K562 (cell line): ENCODE results near the gene PPP1R9A. TPM values are rescaled to one million over a fixed set of nuclear protein-coding genes. Genes with fewer than 3 reads are reported as not detected.

ENCODE experiments used
- ATAC-seq: fragments of 200-7000 bp; cut with Tn5 transposase; 3 replicates; pipeline ENCODE4 v1.9.1; 2020; ENCODE audit warnings: moderate library complexity
- BruUV-seq: library from RNA; stranded (reverse); fragments of 400-500 nt; replicated peaks from 2 replicates; lab custom pipeline; 2021; lab: Mats Ljungman, UMichigan
- CTCF ChIA-PET: fragments of 300-600 bp; formaldehyde crosslinking; extraction: SDS; loops from one replicate; lab custom pipeline; 2021; ENCODE audit warnings: low intra/inter-chr PET ratio; lab: Yijun Ruan, JAX
- POLR2A ChIA-PET: fragments of 300-600, 350-650 bp; sonication (Branson Sonifier 250); formaldehyde crosslinking; extraction: SDS; loops from one replicate; lab custom pipeline; 2021; ENCODE audit warnings: antibody characterized with exemption, inconsistent platforms; lab: Yijun Ruan, JAX
- DNase-seq, 4 experiments: peaks; one replicate each; pipeline versions ENCODE4 v3.0.0 to v3.0.0-alpha.2; 2011 to 2018; ENCODE audit warnings: low spot score in 3 of 4, mixed read lengths in 3 of 4; ENCODE audit errors: extremely low read depth in 1 of 4
- FAIRE-seq: peaks from 2 replicates; lab custom pipeline; 2011; peaks lifted over from hg19 to GRCh38; lab: Jason Lieb, UNC
- H2AFZ ChIP-seq: 2 replicates; pipeline ENCODE4 v1.6.0; 2011; ENCODE audit warnings: low read depth, low read length, control low read depth, inconsistent platforms
- H3K27ac ChIP-seq: fragments of 200-600 bp; 3 replicates; pipeline ENCODE4 v1.8.0; 2011; ENCODE audit warnings: low read depth, mild to moderate bottlenecking, control low read depth, inconsistent platforms, low read length, moderate library complexity, mixed read lengths; ENCODE audit errors: extremely low read depth
- H3K27me3 ChIP-seq, 2 experiments: fragments of 300-600 bp in 1 of 2; 2 replicates in 1 of 2; 3 replicates in 1 of 2; pipeline versions ENCODE4 v1.6.0 to v1.8.0; 2011; ENCODE audit warnings: inconsistent platforms in 2 of 2, low read length in 2 of 2, mild to moderate bottlenecking in 1 of 2, mixed read lengths in 1 of 2, moderate library complexity in 1 of 2; ENCODE audit not compliant: control insufficient read depth in 2 of 2, insufficient read depth in 2 of 2
- H3K36me3 ChIP-seq: fragments of 300-600 bp; 3 replicates; pipeline ENCODE4 v1.8.0; 2011; ENCODE audit warnings: mild to moderate bottlenecking, low read length, inconsistent platforms; ENCODE audit not compliant: control insufficient read depth, insufficient read depth
- H3K4me1 ChIP-seq, 2 experiments: fragments of 200-600 bp in 1 of 2; replicated peaks in 1 of 2; 2 replicates in 1 of 2; 3 replicates in 1 of 2; pipeline versions ENCODE4 v1.5.1 to v1.8.0; 2011; ENCODE audit warnings: inconsistent platforms in 2 of 2, low read length in 2 of 2, mild to moderate bottlenecking in 1 of 2, mixed read lengths in 1 of 2, moderate library complexity in 1 of 2; ENCODE audit not compliant: control insufficient read depth in 2 of 2, insufficient read depth in 2 of 2
- H3K4me2 ChIP-seq: 2 replicates; pipeline ENCODE4 v1.6.1; 2011; ENCODE audit warnings: low read length, control low read depth, inconsistent platforms, mixed read lengths; ENCODE audit not compliant: insufficient read depth
- H3K4me3 ChIP-seq: fragments of 200-600 bp; sonication (generic), shearing (Covaris generic); 2 replicates; pipeline ENCODE4 v1.5.1; 2016; ENCODE audit warnings: control low read depth, inconsistent platforms
- H3K79me2 ChIP-seq: fragments of 200-600 bp; 3 replicates; pipeline ENCODE4 v1.8.0; 2011; ENCODE audit warnings: low read length, inconsistent platforms; ENCODE audit not compliant: control insufficient read depth, insufficient read depth
- H3K9ac ChIP-seq, 2 experiments: 2 replicates each; pipeline versions ENCODE4 v1.6.0 to v1.6.1; 2011; ENCODE audit warnings: low read depth in 2 of 2, low read length in 2 of 2, control low read depth in 1 of 2, inconsistent platforms in 1 of 2, mild to moderate bottlenecking in 1 of 2, mixed read lengths in 1 of 2; ENCODE audit not compliant: insufficient read depth in 1 of 2
- H3K9me1 ChIP-seq: one replicate; pipeline ENCODE4 v1.6.0; 2011; ENCODE audit warnings: inconsistent platforms, mild to moderate bottlenecking, low read length, moderate library complexity; ENCODE audit not compliant: control insufficient read depth, insufficient read depth
- H3K9me3 ChIP-seq: replicated peaks from 2 replicates; pipeline ENCODE4 v1.5.1; 2011; ENCODE audit warnings: low read depth, low read length, inconsistent platforms; ENCODE audit not compliant: control insufficient read depth, insufficient read depth
- H4K20me1 ChIP-seq: replicated peaks from 2 replicates; pipeline ENCODE4 v1.6.1; 2011; ENCODE audit warnings: low read length, inconsistent platforms, mixed read lengths; ENCODE audit not compliant: control insufficient read depth, insufficient read depth
- BRD9 ChIP-seq: fragments of 450-650 bp; IDR thresholded peaks from 2 replicates; pipeline ENCODE4 v1.6.1; 2018; ENCODE audit warnings: low read depth; ENCODE audit not compliant: partially characterized antibody
- CTBP1 ChIP-seq: fragments of 450-650 bp; IDR thresholded peaks from 2 replicates; pipeline ENCODE4 v1.6.1; 2016; ENCODE audit warnings: borderline replicate concordance
- MTA2 ChIP-seq: fragments of 450-650 bp; IDR thresholded peaks from 2 replicates; pipeline ENCODE4 v1.6.1; 2016; ENCODE audit warnings: low read depth
- RB1 ChIP-seq: fragments of 450-650 bp; IDR thresholded peaks from 2 replicates; pipeline ENCODE4 v1.6.1; 2017; ENCODE audit warnings: low read depth, mild to moderate bottlenecking
- RFX7 ChIP-seq: fragments of 250-450 bp; sonication (Bioruptor Pico); IDR thresholded peaks from 2 replicates; pipeline ENCODE4 v1.5.1; 2021; ENCODE audit warnings: mild to moderate bottlenecking
- SNRNP70 ChIP-seq: fragments of 200-400 bp; formaldehyde crosslinking; optimal IDR thresholded peaks from 2 replicates; pipeline ENCODE3; 2017; ENCODE audit warnings: low read depth, low read length
- TBP ChIP-seq: optimal IDR thresholded peaks from 2 replicates; pipeline ENCODE3; 2011; ENCODE audit warnings: low read depth, low read length, improper control_type of control experiment
- THRB ChIP-seq: fragments of 450-650 bp; formaldehyde crosslinking; conservative IDR thresholded peaks from 2 replicates; pipeline ENCODE4 v1.4.0; 2022; ENCODE audit warnings: mild to moderate bottlenecking, missing genetic modification characterization
- XRCC5 ChIP-seq: fragments of 200-400 bp; formaldehyde crosslinking; IDR thresholded peaks from 2 replicates; pipeline ENCODE4 v1.6.1; 2017; ENCODE audit warnings: low read depth, mild to moderate bottlenecking, low read length
- ZNF511 ChIP-seq: sonication (generic); formaldehyde crosslinking; IDR thresholded peaks from 2 replicates; pipeline ENCODE4 v1.8.0; 2022; ENCODE audit warnings: mild to moderate bottlenecking, missing genetic modification reagents
- ZNF740 ChIP-seq, 3 experiments: fragments of 200-800 bp in 1 of 3; sonication (Bioruptor generic) in 1 of 3; sonication (generic) in 1 of 3; formaldehyde crosslinking in 1 of 3; IDR thresholded peaks; 2 replicates each; pipeline versions ENCODE4 v1.6.1 to v1.8.0; 2016 to 2022; ENCODE audit warnings: mild to moderate bottlenecking in 2 of 3, missing compliant biosample characterization in 2 of 3, missing genetic modification characterization in 2 of 3, missing genetic modification reagents in 1 of 3
- ZNF76 ChIP-seq: fragments of 250-450 bp; sonication (Bioruptor Pico); IDR thresholded peaks from 2 replicates; pipeline ENCODE4 v1.4.0; 2020; ENCODE audit warnings: mild to moderate bottlenecking, moderate library complexity, borderline replicate concordance
- WGBS: fragments of 100-300 bp; shearing (Covaris generic); methylation state at CpG from one replicate; pipeline ENCODE4 v1.1.6; 2016; ENCODE audit warnings: low coverage, mixed read lengths; ENCODE audit not compliant: insufficient coverage; ENCODE audit errors: missing lambda C conversion rate; 5-methylcytosine and 5-hydroxymethylcytosine counted together
- in situ Hi-C: fragments of 300-500 bp; cut with MboI; formaldehyde crosslinking; loops from 4 replicates; pipeline ENCODE4 v1.15.0; 2018; ENCODE audit warnings: inconsistent platforms, mixed read lengths
- intact Hi-C: fragments of 100-400 bp; cut with micrococcal nuclease; formaldehyde crosslinking; loops from 2 replicates; pipeline ENCODE4 v1.14.2; 2022
- polyA plus RNA-seq, 8 experiments: library from polyadenylated mRNA; depleted of rRNA in 4 of 8; stranded (reverse) in 5 of 8; unstranded in 3 of 8; fragments of >200 nt; fragmentation: Nextera tagmentation in 2 of 8; fragmentation: Illumina TruSeq in 1 of 8; extraction: Ambion mirVana in 2 of 8; extraction: Trizol in 1 of 8; gene quantifications; 2 replicates each; pipeline versions ENCODE4 v1.2.1 to v1.2.3, GENCODE V29; 2011 to 2014; ENCODE audit warnings: inconsistent platforms in 1 of 8, missing spikeins in 1 of 8
- total RNA-seq, 7 experiments: library from RNA; depleted of rRNA in 6 of 7; stranded (reverse); fragments of >200 nt in 6 of 7; fragmentation: Illumina TruSeq in 2 of 7; extraction: Trizol in 2 of 7; gene quantifications; 2 replicates each; pipeline versions ENCODE4 v1.2.1 to v1.2.3, GENCODE V29; 2011 to 2021; ENCODE audit warnings: low replicate concordance in 1 of 7

The PPP1R9A gene
- total and polyA plus RNA-seq, 9 of the 15 experiments (the other 6 are each of a cell fraction or from before 2014, with no cell fraction given): 0.24 TPM; not detected in 8

- intact Hi-C loops (no loop called here), in situ Hi-C loops (no loop called here)
- Histone ChIP-seq H3K27ac (no peak overlapping the region), H3K9ac (no peak overlapping the region), H2AFZ (no peak overlapping the region), H3K27me3 (no peaks in the 10 kb centered on the region), H3K4me1 (no peaks in the 10 kb centered on the region), H3K79me2 (no peaks in the 10 kb centered on the region), H4K20me1 (no peaks in the 10 kb centered on the region), H3K4me3 (no peak overlapping the region), H3K36me3 (no peaks in the 10 kb centered on the region), H3K9me3 (no peaks in the 10 kb centered on the region), H3K9me1 (no peaks in the 10 kb centered on the region), H3K4me2 (no peak overlapping the region)
- WGBS: 0% methylated on average over 1 of the region's 1 CpG
- POLR2A ChIA-PET: no interaction called here
- CTCF ChIA-PET: no interaction called here
- no peak for FAIRE-seq
- BruUV-seq: no TSS peak
- no peak for TF ChIP-seq BRD9
- TF ChIP-seq ZNF511 (CRISPR knock-in tag): no peak
- no peak for TF ChIP-seq SNRNP70
- TF ChIP-seq ZNF740 (CRISPR knock-in tag; IDR thresholded peaks at IDR 0.05): no peak
- no peak for TF ChIP-seq ZNF740 (tag; IDR thresholded peaks at IDR 0.05)
- TF ChIP-seq XRCC5: no peak
- TF ChIP-seq TBP: no peak
- TF ChIP-seq MTA2: no peak
- no peak for TF ChIP-seq ZNF76 (CRISPR knock-in tag)
- TF ChIP-seq RB1: no peak
- TF ChIP-seq RFX7 (CRISPR knock-in tag): no peak
- no peak for TF ChIP-seq THRB (CRISPR knock-in tag)
- no peak for TF ChIP-seq CTBP1
- no peak for ATAC-seq
- no peak for DNase-seq
These were observed 95.4 kb downstream of the PPP1R9A start for GRCh38 chr7:95002775-95003174.
